Measurements from ENCODE around the gene LPAR1.

LPAR1 gene

DNA sequence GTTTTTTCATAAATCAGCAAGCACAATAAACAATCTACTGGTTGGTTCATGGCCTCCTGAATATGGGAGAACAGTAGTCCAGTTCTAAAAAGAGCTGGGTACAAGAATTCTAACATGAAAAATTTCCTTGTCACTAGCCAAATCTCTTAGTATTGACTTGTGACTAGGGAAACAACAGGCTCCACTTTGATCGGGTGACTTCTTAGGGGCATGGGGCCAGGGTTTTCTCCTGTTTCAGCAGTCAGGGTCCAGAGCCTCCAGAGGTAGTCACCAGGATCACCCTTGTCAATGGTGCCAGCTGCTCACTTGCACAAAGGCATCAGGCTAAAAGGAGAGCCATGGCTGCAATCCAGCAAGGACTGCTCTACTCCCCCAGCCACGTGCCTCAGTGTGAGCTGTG lies 38.1 kb downstream of the LPAR1 start:
- DNase-seq (ENCODE audit: low spot score), result no peak

DNA sequence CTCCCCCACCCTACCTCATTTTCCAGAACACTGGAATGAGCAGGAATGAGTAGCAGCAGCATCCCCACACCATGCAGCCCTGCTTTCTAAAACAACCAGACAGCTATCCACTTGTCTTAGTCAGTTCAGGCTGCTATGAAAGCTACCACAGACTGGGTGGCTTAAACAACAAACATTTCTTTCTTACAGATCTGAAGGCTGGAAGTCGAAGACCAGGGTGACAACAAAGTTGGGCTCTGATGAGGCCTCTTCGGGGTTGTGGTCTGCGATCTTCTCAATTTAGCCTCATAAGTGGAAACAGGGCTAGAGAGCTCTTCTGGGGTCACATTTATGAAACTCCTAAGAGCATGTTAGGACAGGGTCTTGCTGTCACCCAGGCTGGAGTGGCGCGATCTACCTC lies 38.9 kb downstream of the LPAR1 start:
- DNase-seq (ENCODE audit: low spot score), result no peak

DNA sequence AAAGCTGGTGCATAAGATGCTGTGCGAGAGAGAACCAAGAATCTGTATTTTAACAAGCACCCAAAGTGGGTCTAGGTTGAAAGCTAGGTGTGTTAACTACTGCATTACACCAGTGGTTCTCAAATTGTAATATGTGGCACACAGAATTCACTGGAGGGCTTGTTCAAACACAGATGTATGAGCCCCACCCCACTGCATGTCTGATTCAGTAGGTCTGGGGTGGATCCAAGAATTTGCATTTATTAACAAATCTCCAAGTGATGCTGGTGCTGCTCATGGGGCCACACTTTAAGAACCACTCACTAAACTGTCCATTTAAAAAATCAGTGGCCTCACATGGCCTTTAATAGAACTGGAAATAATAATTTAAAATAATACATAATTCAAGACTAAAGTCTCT lies 40.4 kb downstream of the LPAR1 start:
- no peak for DNase-seq (ENCODE audit: low spot score)

DNA sequence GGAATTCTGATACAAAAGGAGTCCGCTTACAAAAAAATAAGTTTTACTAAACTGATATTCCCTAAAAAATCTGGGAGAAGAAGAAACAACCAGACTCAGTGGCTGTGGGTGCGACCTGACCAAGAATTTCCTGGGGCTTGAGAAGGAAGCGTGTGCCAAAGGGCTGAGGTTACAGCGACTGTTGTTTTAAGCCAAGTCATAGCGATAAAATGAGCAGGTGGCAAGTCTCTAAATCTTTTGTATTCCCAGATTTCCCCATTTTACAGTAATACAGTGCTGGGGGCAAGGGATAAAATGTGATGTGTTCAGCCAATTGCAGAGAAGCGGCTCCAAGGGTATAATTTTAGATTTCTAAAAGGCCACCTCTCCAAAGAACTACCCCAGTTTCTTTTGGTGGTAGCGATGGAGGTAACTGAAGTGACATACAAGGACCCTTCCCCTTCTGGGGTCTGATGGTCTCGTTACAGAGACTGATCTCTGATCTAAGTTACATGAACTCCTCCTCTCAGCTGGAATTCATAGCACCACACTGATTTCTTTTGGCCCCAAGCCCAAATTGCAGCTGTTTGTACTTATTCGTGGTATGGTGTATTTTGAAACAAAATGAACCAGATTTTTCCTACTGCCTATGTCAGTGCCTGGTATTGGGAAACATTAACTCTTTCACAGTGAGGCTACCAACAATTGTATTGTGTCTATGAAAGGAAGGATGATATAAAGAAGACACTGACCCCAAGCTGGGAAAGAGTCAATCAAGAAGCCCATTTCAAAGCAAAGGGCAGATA lies 41.6 kb downstream of the LPAR1 start:
- no peak for DNase-seq (ENCODE audit: low spot score)

DNA sequence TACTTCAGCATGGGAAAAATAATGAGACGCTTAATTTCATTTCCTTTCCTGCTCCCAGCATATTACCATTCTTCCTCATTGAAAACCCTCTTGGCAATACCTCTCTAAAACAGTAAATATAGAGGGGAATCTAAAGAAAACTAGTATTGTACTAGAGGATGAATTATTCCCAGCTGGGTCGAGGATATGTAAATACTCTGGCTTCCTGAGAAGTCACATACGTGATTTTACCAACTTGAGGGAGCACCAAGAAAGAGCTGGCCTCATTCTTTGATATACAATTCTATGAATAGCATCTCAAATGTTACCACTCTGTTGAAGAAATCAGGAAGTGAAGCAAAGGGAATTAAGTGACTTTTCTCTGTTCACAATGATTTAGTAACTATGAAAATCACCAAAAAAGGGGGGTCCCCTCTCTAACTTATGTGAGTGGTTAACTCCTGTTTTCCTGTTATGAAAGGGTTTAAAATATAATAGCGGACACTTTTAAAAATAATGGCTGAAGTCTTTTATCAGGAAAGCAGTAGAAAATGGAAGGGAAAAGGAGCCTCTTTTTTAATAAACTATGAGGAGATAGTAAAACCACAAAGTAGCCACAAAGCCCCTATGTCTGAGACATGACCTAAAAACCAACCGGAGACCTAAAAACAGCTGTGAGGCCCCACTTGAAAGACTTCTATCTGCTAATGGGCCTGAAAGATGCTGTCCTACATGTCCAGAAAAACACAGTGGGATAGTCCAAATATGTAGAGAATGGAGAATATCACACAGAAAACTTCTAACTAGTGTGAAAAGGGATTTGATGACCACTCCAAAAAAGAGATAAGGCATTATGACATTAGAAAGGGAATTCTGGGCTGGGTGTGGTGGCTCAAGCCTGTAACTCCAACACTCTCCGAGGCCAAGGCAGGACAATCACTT lies 42.6 kb downstream of the LPAR1 start:
- no peak for DNase-seq (ENCODE audit: low spot score)

DNA sequence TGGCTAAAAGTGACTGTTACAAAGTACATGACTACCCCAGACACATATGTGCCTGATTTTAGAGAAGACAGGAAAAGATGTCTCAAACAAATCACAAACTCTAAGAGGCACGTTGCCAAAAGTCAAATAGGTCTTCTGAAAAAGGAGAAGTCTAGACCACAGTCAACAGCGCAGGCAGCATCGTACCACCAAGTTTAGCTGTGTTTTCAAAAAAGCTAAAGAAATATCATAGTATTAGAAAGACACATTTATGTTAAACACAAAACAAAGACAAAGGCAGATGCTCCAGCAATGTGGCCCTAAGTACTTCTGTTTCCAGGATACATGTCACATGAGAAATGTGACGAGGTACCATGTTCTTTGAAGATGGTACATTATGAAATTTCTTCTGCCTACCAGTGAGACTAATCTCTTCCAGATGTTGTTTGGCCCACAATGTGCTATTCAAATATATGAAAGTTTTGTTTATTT lies 43.5 kb downstream of the LPAR1 start:
- no peak for DNase-seq (ENCODE audit: low spot score)

DNA sequence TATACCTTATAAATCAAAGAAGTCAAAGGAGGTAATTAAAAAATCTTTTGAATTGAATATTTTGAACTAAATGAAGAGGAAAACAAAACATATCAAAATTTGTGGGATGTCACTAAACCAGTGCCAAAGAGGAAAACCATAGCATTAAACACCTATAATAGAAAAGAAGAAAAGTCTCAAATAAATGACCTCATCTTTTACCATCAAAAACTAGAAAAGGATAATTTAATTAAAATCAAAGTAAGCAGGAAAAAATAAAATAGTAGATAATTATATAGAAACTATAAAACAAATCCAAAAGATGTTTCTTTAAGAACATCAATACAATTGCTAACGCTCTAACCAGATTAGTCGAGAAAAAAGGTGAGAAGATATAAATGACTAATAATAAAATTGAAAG lies 47.8 kb downstream of the LPAR1 start:
- no peak for DNase-seq (ENCODE audit: low spot score)

DNA sequence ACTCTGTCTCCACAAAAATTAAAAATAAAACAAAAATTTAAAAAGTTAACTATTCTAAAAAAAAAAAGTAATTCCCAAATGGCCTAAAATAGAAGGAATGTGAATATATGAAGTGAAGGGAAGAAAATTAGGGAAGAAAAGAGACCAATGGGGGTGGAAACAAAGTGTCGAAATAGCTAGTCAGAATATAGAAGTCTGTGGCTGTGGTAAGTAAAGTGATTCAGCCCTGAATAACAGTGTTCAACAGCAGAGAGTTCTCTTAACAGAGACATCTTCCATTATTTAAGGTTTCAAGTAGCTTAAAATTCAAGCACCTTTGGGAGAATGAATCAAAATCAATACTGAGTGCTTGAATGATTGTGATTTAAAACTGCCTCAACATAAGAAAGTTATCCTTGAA lies 51.7 kb downstream of the LPAR1 start:
- DNase-seq (ENCODE audit: low spot score), result no peak

DNA sequence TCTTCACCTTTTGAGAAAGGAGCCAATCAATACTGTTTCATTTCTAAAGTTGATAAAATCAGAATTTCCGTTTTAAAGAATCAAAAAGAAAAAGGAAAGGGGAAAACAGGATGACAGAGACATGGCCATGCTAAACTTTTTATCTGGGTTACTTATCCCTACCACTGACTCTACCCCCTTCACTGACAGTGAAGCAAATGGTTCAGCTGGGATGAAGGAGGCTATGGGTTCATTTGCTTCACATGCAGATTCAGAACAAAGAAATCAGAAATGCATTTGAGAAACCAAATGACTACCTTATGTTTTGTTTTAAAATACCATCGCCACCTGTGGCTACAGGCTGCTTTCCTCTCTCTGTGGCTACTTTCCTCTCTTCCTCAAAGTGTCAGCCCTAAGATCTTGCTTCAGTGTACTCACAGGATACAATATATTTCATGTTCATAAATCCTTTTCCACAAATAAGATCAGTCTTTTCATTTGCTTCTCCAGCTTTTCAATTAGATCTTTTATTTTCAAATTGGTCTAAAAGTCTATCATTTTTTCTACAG lies 53.3 kb downstream of the LPAR1 start:
- no peak for DNase-seq (ENCODE audit: low spot score)

DNA sequence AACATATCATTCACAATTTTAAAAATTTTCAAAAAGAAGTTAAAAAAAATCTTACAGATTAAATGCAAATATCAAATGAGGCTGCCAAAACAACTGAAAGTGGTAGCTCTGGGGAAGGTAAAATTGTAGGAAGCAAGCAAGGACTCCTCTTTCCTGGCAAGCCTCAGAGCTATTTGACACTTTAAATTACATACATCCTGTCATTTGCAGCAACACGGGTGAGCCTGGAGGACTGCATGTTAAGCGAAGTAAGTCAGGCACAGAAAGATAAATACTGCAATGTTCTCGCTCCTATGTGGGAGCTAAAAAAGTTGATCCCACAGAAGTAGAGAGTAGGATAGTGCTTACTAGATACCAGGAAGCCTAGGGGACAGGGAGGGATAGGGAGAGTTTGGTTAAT lies 58.0 kb downstream of the LPAR1 start:
- DNase-seq (ENCODE audit: low spot score), result no peak

DNA sequence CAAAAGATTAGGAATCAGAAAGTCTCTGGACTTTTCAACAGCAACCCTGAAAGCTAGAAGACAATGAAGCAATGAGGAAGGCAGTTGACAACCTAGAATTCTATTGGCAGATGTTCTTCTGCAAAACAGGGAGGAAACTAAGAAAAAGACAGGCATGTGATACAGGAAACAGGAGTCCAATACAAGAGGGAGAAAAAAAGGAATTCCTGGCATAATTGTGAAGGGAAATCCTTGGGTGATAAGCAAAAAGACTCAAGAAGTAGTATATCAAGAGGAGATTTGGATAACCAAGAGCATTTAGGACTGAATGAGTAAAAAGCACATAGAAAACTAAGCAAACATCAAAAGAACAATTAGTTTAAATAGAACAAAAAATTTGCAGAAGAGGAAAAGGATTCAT lies 58.6 kb downstream of the LPAR1 start:
- DNase-seq (ENCODE audit: low spot score), result no peak

DNA sequence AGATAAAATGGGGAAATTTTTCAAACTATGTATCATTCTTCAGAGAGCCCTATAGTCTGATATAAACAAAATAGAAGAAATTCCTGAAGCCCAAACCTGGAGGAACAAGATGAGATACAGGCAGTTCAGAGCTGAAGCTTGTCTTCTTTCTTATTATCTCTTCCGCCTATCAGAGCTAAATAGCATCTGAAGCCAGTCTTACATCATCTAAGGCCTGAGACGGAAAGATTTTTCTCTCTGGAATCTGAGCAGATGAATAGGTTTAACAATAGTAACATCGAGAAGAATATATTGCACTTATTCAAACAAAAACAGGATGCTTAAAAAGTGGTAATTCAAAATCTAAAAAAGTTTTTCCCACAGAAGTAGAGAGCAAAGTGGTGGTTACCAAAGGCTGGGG lies 59.8 kb downstream of the LPAR1 start:
- no peak for DNase-seq (ENCODE audit: low spot score)

DNA sequence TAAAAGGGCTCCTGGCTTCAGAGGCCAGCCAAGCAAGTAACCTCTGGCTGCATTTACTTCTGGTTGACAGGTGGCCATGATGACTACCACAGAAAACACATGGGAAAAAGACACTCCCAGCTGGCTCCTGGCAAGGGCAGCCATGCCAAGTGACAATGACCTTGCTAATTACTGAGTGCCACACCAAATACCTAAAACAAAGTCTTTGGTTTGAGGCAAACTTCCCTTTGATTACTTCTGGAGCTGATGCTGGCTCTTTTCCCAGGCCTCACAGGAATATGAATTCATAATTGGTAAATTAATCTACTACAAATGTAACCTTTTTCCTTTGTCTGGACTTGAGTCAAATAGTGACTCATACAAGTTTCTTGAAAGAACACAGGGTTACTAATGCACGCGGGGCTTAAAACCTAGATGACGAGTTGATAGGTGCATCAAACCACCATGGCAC lies 61.0 kb downstream of the LPAR1 start:
- no peak for DNase-seq (ENCODE audit: low spot score)

DNA sequence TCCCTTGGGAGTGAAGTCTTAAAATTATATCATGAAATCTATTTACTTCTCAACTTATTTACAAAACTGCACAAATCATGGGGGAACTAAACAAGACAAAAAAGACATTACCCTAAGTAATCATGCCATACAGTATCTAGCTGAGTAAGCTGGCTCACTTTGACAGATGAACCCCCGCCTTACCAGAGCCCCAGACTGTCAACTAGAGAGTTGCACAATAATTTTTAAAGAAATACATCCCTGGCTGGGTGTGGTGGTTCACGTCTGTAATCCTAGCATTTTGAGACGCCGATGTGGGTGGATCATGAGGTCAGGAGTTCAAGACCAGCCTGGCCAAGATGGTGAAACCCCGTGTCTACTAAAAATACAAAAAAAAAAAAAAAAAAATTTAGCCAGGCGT lies 62.3 kb downstream of the LPAR1 start:
- no peak for DNase-seq (ENCODE audit: low spot score)

DNA sequence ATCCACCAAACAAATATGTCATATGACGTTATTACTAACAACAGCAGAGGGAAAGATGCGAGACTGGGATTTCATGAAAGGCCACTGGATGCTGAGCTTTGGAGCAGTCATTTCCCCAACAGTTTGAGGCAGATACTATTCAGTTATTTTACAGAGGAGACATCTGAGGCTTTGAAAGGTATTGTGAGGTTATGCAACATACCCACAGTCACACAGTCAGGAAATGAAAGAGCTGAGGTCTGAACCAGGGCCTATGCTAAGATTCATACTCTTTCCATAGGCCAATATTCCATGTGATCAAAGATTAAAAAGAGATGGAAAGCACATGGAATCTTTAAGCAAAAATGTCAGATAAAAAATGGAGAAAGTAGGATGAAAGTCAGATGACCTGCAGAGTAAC lies 63.0 kb downstream of the LPAR1 start:
- no peak for DNase-seq (ENCODE audit: low spot score)

DNA sequence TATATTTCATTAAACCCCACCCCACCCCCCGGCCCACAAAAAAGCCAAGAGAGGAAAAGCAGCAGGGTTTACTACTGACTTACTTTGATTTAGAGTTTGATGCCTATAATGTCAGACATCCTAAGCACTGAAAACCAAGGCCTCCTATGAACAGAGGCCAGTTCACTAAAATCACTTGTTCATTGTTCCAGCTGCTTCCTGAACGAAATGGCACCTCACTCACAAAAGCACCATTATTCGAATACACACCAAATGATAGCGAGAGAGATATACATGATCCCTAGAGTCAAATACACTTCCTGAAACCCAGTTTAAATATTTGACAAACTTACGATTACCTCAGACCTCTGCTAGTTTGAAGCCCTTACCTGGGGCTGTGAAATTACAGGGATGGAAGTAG lies 66.6 kb downstream of the LPAR1 start:
- no peak for DNase-seq (ENCODE audit: low spot score)

DNA sequence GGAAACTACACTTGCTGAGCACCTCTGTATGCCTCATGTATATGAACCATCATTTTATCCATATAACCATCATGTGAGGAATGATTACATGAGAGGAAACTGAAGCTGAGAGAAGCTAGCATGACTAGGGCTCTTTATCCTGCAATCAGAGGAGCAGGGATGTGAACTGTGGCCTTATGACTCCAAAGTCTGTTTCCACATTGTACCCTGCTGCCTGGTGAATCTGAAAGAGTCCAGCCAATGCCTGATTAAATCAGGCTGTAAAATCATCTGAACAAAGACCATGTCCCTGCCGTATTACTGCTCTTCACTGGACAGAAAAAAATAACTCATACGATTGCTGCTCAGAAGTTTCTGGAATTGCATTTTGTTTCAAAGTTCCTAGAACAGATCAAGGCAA lies 67.0 kb downstream of the LPAR1 start:
- DNase-seq (ENCODE audit: low spot score), result no peak

DNA sequence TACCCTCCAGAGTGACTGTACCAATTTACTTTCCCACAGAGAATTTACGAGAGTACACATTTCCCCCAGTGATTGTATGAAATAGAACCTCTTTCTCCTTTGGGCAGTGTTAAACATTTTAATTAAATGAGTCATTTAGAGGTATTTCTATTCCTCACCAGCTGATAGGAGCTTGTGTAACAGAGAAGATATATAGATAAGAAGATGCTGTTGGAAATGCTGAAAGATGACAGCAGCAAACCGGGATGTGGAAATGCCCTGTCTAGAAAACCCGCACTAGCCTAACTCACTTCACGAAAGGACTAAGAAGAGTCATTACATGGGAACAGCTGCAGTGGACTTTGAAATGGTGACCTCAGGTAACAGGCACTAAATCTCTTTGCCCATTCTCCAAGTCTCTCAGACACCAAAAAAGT lies 68.3 kb downstream of the LPAR1 start:
- no peak for DNase-seq (ENCODE audit: low spot score)

DNA sequence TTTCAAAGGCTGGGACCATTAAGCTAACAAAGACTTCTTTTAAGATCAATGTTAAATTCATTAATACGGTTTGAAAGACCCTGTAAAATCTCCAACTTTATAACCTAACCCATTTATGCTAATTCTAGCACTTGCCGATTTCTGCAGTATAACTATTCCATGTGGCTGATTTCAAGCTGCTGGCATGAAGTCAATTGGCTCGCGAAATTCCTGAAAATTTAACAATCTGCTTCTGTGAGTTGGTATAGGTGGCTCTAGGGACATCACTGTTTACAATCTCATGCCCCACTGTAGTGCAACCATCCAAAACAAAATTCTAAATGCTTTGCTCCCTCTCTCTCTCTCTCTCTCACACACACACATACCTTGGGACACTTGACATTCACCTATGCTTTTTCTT lies 70.2 kb downstream of the LPAR1 start:
- DNase-seq (ENCODE audit: low spot score), result no peak

DNA sequence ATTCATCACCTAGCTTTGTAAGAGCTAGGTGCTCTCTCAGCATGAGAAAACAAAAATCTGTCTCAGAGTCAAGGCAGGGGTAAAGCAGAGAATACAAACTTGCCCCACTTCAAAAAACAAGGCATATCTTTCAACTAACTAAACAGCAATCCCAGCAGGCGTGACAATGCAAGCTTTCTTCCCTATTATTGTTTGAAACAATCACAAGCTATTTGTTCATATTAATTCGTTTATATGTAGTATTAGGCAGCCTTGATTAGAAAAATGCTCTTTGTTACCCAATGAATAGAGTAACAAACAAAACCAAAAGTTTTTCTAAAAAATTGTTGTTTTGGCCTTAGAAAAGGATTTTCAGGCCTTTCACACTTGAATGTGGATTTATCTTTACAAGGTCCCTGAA lies 71.1 kb downstream of the LPAR1 start:
- no peak for DNase-seq (ENCODE audit: low spot score)

DNA sequence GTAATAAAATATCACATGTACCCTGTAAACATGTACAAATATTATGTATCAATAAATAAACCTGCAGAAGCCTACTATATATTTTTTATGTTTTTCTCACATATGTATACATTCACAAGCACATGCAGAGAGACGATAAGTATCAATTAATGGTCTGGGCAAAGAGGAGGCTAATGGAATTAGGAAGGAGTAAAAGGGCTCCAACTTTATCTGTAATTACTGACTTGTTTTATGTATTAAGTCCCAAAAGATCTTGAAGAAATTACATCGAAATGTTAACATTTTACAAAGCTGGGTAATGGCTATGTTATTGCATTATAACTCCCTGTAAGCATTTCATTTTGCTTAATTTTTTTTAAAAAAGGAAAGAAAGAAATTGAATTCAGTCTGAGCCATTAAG lies 78.0 kb downstream of the LPAR1 start:
- DNase-seq (ENCODE audit: low spot score), result no peak

DNA sequence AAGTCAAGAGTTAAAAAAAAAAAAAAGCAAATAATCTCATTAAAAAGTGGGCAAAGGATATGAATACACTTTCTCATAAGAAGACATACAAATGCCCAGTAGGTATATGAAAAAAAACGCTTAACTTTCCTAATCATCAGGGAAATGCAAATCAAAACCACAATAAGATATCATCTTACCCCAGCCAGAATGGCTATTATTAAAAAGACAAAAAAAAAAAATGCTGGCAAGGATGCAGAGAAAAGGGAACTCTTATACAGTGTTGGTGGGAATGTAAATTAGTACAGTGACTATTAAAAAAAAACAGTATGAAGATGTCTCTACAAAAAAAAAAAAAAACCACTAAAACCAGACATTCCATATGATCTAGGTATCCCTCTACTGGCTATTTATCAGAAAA lies 79.4 kb downstream of the LPAR1 start:
- DNase-seq (ENCODE audit: low spot score), result no peak

DNA sequence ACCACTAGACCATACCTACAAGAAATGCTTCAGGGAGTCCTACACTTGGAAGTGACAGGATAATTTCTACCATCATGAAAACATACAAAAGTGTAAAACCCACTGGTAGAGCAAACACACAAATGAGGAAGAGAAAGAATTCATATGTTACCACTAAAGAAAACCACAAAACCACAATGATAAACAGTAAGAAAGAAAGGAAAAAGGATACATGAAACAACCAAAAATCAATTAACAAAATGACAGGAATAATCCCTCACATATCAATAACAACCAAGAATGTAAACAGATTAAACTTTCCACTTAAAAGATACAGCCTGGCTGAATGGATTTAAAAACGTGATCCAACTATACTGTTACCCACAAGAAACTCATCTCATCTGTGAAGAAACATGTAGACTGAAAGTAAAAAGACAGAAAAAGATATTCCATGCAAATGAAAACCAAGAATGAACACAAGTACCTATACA lies 83.4 kb downstream of the LPAR1 start:
- DNase-seq (ENCODE audit: low spot score), result no peak

Measured in CD4-positive, alpha-beta T cell treated with Interleukin-15 for 4 hours (primary cell).